Activated naive CD4-positive, alpha-beta T cell treated with anti-CD3 and anti-CD28 coated beads, Interleukin-2, amount 50 U/mL, for 16 hours (primary cell): ENCODE data around the gene SOS2.
A peak's percentile ranks its signal among the peaks of the same experiment; 100 is the strongest.
"Not testable (repeated sequence)": the region's sequence is repeated elsewhere in the genome, so short reads cannot be mapped to it uniquely, and the experiment has no call there.

Experiments used
- DNase-seq: peaks from one replicate; pipeline ENCODE4 v3.0.0-alpha.2; 2020

SOS2 gene

DNA sequence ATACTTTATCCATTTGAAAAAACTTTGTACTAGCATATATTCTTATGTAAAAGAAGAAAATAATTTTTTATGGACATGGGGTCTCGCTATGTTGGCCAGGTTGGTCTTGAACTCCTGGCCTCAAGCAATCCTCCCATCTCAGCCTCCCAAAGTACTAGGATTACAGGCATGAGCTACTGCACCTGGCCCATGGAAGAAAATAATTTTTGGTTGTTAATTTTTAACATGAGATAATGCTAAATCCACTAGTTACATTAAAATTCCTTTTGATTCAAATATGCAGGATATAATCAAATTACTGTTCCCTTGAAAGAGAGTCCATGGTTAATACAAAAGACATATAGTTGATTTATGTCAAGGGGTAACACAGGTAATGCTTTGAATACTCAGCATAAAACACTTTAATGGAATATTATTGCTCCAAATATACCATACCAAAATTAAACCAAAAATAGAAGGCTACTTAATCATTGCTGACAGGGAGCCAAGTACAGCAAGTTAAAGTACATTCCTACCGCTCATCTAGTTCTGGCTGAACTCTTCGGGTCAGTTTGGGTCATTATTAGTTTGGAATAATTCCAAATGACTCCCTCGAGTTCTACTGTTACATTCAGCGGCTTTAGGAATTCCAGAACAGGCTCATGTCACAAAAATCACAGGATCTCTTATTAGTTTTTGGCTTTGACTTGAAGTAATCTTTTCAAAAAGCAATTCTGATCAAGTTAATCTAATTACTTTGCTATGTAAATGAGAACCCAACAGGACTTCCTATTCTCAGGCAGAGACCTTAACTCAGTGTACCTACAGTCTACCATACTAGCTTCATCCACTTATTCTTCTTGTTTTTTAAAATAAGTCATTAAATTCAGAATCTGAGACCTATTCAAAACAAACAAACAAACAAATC lies 6.1 kb downstream of the SOS2 start:
- DNase-seq, result no peak

GRCh38 chr14:50222055-50222613 lies 9.2 kb downstream of the SOS2 start:
- DNase-seq, result no peak

DNA sequence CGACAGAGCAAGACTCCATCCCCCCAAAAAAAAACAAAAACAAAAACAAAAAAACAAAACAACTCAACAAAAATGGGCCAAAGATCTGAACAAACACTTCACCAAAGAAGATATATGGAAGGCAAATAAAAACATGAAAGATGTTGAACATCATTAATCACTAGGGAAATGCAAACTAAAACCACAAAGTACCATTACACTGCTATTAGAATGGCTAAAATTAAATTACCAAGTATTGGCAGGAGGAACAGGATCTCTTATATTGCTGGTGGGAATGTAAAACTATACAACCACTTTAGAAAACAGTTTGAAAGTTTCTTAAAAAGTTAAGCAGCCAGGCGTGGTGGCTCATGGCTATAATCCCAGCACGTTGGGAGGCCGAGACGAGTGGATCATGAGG lies 12.9 kb downstream of the SOS2 start:
- DNase-seq, result no peak

DNA sequence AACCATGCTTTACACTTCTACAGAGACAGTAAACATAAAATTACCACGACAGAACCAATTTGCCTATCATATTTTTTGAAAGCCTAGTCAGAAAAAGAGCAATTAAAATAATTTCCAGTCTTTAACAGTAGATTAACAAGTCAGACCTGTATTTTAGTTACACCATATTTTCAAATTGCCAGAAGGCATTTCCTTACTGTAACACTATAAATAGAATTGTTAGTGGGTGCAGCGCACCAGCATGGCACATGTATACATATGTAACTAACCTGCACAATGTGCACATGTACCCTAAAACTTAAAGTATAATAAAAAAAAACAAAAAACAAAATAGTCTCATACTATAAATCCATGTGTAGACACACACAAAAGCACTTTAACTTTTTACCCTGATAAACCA lies 16.0 kb downstream of the SOS2 start:
- no peak for DNase-seq

DNA sequence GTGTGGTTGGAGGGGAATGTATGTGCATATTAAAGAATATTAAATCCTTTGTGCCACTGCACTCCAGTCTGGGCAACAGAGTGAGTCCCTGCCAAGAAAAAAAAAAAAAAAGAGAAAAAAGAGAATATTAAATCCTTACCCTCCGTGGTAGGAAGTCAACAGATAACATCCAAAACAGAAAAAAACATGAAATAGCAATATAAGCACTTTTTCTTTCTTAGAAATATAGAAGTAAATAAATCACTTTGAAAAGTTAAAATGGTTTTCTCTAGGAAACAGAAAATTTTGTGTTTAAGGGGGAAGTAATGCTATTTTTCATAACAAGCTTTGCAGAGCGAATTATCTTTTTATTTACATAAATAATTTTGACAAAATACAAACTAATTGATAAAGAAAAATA lies 17.6 kb downstream of the SOS2 start:
- DNase-seq, result no peak

DNA sequence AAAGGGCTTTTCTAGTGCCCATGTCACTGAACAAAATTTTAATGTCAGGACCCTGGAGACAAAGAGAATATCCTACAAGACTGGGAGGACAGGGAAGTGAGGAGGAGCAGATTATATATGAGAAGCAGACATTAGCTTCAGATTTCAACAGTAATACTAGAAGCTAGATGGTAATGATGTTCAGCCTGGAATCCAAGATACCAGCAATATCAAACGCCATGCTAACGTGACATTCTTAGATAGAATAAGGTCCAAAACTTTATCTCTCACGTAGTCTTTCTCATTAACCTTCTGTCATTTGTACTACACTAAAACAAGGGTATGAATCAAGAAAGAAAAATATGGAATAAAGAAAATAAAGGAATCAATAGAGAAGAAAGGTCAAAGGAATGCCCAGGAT lies 18.7 kb downstream of the SOS2 start:
- no peak for DNase-seq

DNA sequence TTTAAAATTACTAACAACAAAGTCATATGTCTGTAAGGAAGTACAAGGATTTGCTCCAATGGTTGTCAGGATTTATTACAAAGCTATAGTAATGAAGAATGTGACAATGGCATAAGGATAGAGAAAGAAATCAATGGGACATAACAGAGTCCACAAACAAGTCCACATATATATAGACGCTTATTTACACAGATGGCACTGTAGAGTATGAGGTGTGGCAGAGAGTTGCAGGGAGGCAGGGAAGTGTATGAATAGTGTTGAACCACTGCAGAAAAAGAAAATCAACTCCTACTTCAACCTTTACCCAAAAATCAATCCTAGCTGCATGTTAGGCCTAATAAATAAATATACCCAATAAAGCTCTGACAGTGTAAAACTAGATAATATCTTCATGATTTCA lies 21.3 kb downstream of the SOS2 start:
- no peak for DNase-seq

GRCh38 chr14:50198499-50198898 lies 32.9 kb downstream of the SOS2 start:
- DNase-seq, result no peak

DNA sequence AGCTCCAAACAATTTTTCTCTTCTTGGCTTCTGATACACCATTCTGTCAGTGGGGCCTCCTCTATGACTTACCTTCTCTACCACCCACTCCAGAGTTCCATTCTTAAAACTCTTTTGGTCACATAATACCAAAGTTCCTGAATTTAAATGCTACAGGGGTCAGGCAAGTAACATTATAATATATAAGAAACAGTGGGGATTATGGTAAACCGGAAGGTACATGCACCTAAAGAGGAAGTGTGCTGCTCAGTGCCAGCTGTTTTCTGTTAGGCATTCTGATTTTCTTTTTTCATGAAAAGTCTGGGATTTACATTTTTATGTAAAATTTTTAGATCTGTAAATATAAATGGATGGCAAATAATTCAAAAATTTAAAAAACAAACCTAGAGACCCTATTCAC lies 39.9 kb downstream of the SOS2 start:
- no peak for DNase-seq

DNA sequence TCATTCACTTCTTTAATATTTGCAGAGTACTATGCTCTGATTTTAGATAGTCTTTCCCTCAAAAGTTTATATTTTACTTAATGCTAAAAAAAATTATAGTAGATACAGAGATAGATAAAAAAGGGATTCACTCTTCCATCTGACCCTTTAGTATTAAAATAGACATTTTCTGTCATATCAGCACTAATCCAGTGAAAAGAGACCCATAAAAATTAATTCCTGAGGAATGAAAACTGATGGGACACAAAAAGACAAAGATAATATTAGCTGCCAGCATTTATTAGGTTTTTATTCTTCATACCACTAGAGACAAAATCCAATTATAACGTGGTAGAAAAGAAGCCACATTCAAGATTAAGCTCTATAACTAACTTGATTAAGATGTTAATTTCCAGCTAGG lies 45.3 kb downstream of the SOS2 start:
- no peak for DNase-seq

- no peak for DNase-seq
Observed at GRCh38 chr14:50173891-50174290, 57.5 kb downstream of the SOS2 start.

GRCh38 chr14:50171895-50172294 lies 59.5 kb downstream of the SOS2 start:
- no peak for DNase-seq

GRCh38 chr14:50167381-50167780 lies 64.0 kb downstream of the SOS2 start:
- DNase-seq, result not testable (repeated sequence)

GRCh38 chr14:50156111-50156510 lies 75.3 kb downstream of the SOS2 start:
- DNase-seq, result no peak

GRCh38 chr14:50148799-50149198 lies 82.6 kb downstream of the SOS2 start:
- DNase-seq, result no peak

DNA sequence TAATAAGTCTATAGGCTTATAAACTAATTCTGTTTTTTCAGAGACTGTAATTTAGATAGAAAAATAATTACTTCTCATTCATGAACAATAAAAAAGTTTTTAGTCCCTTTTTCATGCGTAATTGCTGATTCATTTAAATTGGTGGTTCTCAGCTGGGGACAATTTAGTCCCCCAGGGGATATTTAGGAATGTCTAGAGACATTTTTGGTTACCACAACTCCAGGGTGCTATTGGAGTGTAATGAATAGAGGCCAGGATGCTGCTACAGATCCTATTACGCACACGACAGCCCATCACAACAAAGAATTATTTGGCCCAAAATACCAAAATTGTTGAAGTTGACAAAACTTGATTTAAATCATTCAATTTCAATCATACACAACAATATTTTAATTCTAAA lies 92.2 kb downstream of the SOS2 start:
- no peak for DNase-seq

DNA sequence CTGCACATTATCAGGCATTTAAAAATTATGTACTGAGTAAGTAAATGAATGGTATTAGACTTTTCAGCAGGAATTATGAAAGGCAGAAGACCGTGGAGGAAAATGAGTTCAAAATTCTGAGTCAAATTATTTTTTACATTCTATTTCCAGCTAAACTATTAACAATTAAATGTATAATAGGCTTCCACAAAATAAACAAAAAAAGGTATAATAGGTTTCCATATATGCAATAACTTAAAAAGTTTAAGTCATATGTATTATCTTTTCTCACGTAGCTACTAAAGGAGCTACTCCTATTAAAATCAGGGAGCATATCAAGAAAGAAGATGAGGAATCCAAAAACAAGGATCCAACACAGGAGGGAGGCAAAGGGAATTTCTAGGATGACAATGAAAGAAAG lies 103.6 kb downstream of the SOS2 start:
- no peak for DNase-seq

- DNase-seq, result no peak
Observed at GRCh38 chr14:50123062-50123461, 108.3 kb downstream of the SOS2 start.

DNA sequence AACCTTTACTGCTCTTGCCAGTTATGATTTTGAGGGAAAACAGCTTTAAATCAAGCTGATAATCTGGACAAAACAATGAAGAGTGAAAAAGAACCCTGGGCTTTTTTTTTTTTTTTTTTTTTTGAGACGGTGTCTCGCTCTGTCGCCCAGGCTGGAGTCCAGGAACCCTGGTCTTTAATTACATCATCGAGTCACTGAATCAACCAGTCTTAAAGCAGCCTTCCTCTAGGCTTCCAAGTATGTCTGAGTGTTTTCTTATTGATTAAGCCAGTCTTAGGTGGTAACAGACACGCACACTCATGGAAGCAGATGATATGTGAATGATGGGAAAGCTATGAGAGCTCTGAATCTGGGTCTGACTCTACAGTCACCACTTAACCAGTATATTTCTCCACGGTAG lies 109.1 kb downstream of the SOS2 start:
- no peak for DNase-seq

DNA sequence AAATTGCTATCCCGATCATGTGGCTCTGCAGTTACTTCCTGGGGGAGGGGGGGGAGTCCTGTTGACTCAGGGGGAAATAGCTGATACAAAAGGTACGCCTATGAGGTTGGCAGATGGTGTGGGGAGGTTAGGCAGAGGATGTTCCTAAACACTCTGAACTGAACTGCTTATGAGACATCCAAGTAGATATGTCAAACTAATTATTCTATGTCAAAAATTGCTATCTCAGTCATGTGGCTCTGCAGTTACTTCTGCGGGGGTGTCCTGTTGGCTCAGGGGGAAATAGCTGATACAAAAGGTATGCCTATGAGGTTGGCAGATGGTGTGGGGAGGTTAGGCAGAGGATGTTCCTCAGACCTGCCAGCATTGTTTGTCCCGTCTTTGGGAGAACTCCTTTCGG lies 109.9 kb downstream of the SOS2 start:
- no peak for DNase-seq

GRCh38 chr14:50117456-50117855 lies 113.9 kb downstream of the SOS2 start:
- DNase-seq, result no peak

GRCh38 chr14:50116966-50117365 lies 114.4 kb downstream of the SOS2 start:
- no peak for DNase-seq

GRCh38 chr14:50116181-50116956 lies 115.0 kb downstream of the SOS2 start, which contains the start of gene VCPKMT:
Gene VCPKMT, minus strand, starts transcription at chr14:50116572. Its CDS starts 20 bp downstream, at chr14:50116552.
- DNase-seq, result peak; percentile 99
